Measurements from ENCODE around the gene TNS4. TPM values are rescaled to one million over a fixed set of nuclear protein-coding genes. Genes with fewer than 3 reads are reported as not detected.

Gene TNS4
- total RNA-seq, 1 donor from 2014 or later = not detected

- FAIRE-seq (no peak), DNase-seq (ENCODE audit: low spot score in 2 of 2) (no peak)
Measured at GRCh38 chr17:40475234-40475908, 26.1 kb downstream of the TNS4 start.

DNA sequence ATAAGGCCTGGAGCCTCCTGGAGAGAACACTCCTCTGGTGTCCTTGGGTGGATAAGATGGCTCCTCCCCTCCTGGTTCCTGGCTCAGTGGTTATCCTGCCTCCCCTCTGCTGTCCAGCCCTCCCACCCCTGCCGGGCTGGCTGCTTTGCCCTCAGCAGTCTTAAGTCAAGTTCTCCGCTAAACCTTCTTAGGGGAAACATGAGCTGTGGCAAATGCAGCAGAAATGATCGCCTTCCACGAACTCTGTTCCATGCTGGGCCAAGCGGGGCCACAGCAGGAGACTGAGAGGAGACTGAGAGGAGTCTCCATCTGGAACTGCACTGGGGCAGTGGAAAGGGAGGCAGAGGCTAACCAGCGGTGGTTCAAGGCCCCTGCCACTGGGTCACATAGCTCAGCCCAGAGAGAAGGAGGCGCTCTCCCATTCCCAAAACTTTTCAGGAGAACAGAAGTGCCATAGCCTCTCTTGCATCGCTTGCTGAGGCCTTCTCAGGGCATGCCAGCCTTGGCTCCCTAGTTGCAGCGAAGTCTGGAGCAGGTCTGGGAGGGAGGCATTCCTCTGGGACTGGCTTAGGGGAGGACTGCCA is 26.9 kb downstream of the TNS4 start:
- no peak for FAIRE-seq

DNA sequence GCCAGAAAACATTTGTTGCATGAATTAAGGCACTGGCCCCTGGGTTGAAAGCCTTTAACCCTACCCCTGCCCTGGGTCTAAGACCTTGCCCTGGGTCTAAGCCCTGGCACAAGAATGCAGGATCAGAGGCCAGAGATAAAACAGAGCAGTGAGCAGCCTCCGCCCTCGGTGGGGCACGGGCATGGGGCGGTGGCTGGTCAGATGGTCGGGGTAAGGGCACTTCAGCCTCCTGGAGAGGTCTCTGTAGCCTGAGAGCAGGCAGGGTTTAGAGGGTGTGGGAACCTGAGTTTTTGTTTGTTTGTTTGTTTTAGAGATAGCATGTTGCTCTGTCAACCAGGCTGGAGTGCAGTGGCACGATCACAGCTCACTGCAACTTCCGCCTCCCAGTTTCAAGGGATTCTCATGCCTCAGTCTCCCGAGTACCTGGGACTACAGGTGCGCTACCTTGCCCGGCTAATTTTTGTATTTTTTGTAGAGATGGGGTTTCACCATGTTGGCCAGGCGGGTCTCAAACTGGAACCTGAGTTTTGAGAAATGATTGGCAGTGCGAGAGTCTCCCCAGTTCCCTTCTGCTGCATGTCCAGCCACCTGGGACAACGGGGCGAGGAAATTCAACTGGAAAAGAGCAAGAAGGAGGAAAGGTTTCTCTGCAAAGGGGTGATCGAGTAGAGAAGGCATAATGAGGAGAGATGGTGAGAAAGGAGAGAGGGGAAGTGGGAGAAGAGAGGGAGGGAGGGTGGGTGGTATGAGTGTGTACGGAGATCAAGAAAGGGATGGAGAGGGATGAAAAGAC is 27.7 kb downstream of the TNS4 start:
- DNase-seq (ENCODE audit: low spot score in 2 of 2) (no peak), FAIRE-seq (no peak)

More for the DNA sequence above, 26.9 kb downstream of the TNS4 start:
- DNase-seq (ENCODE audit: low spot score in 2 of 2) = no peak

DNA sequence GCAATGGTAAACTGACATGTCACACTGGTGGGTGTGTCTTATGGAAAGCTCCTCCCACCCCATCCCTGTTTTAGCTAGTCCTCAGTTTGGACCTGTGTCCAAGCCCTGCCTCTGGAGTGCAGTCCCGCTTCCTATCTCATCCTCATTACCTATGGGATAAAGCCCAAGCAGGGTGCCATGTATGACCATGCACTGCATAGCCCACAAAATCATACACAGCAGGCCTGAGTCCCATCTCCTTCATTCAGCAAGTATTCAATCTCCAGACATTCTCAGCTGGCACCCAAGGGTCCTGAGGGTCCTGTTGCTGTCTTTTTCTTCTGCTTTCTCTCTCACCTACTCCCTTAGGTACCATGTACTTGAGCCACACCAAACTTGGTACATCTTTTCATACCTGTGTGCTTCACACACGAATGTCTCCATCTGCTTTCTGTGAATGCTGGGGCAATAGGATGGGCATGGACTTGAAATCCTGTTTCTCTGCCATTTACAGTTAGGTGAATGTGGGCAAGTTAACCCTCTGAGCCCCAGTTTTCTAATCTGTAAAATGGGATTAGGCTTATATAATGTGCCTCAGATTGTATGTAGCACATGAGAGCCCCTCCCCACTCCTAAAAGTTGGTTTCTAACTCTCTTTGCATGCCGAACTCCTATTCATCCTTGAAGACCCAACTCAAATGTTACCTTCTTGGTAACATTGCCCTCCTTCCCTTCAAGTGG is 28.5 kb downstream of the TNS4 start:
- FAIRE-seq = no peak
- no peak for DNase-seq (ENCODE audit: low spot score in 2 of 2)

DNA sequence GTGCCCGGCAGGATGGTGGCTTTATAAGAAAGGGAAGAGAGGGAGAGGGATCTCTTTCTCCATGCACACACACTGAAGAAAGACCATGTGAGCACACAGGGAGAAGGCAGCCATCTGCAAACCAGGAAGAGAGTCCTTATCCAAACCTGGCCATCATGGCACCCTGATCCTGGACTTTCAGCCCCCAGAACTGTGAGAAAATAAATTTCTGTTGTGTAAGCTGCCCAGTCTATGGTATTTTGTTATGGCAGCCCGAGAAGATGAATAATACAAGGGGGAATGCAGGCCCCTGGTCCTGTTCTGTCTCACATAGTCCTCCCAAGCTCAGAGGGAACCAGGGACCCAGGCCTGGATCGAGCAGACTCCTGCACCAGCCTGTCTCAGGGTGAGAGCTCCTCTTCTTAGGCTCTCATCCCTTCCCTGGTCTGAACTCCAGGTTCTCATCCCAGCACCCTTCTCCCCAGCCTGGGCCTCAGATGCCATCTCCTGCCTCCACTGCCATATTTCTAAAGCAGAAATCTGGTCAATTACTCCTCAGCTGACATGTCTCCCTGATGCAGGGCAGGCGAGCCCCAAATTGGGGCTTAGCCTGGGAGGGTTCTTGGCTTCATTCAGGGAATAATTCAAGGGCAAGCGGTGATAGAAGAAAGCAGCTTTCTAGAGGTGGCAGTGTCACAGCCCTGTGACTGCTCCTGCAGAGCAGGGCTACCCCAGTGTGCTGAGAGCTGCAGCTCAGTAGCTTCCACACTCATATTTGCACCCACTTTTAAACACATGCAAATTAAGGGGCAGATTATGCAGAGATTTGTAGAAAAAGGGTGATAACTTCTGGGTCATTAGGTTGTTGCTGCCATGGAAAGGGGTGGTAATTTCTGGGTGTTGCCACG is 29.3 kb downstream of the TNS4 start:
- DNase-seq (ENCODE audit: low spot score in 2 of 2) (no peak), FAIRE-seq (no peak)

GRCh38 chr17:40470932-40471828 is 30.2 kb downstream of the TNS4 start:
- DNase-seq (ENCODE audit: low spot score in 2 of 2) = no peak
- no peak for FAIRE-seq

DNA sequence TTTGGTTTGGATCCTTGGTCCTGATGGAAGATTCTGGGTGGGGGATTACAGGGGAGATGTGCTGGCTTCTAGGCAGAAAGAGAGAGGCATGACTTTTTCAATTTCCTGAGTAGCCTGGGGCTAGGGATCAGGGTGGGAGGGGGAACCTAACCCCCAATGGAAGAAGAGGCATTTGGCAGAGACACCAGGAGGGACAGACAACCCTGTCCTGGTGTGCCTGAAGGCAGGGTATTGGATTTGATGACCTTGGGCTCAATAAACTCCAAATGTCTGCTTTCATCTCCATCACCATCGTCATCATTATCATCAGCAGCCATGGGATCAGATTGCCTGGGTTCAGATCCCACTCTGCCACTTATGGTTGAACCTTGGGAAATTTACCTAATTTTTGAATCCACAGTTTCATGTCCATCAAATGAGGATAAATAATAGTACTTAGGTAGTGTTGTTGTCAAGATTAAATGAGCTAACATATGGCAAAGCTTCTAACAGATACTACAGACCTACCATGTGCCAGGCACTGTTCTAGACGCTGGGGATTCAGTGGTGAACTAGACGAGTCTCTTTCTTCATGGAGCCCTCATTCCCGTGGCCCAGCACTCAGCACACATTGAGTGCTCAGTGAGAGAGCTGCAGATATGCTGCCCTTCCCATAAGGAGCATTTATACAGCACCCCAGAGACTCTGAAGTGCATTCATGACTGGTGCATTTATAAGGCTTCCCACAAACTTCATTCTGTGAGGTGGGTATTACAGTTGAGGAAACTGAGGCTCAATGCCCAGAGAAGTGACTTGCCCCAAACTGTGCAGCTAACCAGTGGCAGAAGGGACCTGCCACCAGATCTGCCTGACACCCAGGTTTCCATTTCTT is 31.4 kb downstream of the TNS4 start:
- FAIRE-seq (no peak), DNase-seq (ENCODE audit: low spot score in 2 of 2) (no peak)

DNA sequence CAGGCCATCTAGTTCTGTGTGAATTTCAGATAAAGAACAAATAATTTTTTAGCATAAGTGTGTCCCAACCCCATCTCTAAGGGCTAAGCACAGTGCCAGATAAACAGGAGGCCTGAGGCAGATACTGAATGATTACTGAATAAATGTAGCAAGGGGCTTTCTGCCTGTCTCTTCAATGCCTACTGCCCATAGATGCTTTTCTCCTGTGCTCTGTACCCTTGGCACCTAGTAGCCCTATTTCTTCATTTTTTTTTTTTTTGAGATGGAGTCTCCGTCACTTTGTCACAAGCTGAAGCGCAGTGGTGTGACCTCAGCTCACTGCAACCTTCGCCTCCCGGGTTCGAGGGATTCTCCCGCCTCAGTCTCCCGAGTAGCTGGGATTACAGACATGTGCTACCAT is 32.9 kb downstream of the TNS4 start:
- DNase-seq (ENCODE audit: low spot score in 2 of 2) = no peak
- FAIRE-seq = no peak

DNA sequence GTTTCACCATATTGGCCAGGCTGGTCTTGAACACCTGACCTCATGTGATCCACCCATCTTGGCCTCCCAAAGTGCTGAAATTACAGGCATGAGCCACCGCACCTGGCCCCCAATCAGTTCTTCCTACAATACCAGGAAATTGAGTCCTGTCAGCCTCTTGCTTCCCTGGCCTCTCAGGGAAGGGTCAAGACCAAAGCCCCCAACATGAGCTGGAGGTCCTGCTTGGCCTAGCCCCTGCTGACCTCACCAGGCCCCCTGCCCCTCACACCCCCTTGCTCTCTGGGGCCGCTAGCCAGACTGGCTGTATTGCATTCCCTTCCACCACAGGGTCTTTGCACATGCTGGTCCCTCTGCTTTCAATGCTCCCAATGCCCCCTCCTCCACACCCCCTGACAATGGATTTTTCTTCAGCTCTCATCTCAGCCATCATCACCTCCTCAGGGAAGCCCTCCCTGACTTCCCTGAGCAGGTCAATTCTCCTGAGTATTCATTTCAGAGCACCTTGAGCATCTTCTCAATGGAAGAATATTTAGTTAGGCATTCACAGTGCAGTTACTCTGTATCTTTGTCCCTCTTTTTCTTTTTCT is 34.0 kb downstream of the TNS4 start:
- DNase-seq (ENCODE audit: low spot score in 2 of 2) = no peak
- FAIRE-seq = no peak

DNA sequence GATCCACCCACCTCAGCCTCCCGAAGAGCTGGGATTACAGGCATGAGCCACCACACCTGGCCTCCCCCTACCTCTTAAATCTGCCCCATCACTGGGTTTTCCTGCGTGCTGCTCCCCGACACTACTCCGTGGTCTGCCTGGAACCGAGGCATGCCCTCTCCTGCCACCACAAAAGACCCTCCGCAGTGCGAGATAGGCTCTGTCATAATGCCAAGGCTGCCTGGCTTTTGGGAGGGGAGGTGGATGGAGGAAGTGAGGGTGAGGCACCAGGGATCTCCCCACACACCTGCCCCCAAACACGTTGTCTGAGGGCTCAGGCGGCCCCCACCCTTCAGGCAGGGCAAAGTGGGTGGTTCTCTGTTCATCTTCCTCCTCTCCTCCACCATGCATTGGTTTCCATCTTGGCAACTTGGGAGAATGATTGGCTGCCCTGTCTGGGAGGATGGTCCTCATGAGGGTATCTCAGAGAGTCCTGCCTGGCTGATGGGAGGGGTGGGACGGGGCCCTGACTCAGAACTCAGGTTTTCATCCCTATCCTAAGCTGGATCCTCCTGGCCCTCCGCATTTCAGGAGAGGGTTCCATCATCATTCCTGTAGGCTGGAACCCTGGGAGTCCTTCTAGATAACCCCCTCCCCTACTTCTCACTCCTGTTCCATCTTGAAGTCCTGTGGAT is 35.0 kb downstream of the TNS4 start:
- FAIRE-seq = no peak
- no peak for DNase-seq (ENCODE audit: low spot score in 2 of 2)

DNA sequence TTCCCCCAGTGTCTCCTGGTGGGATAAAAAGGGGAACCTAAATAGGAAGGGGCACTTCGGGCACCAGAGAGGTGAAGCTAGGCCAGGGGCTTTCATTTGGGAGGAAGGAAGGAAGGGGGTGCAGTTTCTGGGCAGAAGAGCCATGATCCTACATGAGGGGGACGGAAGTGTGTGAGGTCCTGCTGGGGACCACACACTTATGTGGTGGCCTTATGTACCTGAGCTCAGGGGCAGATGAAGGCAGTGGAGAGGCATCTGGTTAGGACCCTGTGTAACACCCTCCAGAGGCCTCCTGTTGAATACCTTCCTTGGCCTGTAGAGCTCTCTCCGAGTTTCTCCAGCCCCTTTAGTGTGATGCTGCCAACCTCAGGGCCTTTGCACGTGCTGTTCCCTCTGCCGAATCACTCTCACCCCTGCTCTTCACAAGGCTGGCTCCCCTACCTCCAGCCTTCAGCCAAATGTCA is 37.0 kb downstream of the TNS4 start:
- no peak for FAIRE-seq
- DNase-seq (ENCODE audit: low spot score in 2 of 2) = no peak

- no peak for DNase-seq (ENCODE audit: low spot score in 2 of 2)
- no peak for FAIRE-seq
Measured at GRCh38 chr17:40463122-40463550, 38.3 kb downstream of the TNS4 start.

DNA sequence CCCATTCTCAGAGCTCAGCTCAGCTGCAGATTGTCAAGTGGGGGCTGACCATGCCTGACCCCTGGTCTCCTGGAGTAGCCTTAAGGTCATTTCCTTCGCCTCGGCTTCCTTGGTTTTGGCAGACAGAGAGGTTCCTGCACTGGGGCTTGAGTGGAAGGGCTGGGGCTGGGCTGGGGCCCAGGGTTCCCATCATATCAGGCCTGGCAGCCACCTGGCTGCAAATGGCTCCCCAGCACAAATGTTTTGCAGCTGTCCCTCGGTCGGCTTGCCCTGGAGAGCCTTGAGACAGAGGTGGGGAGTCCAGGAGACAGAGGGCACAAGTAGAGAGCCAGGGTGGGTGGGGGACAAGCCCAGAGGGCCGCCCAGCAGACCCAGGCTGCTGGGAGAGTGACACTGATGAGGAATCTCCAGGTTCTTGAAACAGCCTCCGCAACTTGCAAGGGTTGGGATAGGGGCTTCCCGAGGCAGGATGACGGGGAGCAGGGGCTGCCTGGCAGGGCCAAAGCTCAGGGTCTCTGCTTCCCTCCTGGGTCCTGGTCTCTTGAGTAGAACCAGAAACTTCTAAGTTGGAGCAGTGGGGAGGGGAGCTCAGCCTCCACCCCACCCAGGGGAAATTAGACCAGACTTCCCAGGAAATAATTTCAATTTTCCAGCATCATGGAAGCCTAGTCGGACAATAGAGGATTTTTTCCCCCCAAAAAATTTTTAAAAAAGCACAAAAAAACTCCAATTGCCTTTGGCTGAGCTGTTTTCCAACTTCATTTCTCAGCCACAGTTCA is 38.9 kb downstream of the TNS4 start:
- DNase-seq (ENCODE audit: low spot score in 2 of 2) (no peak), FAIRE-seq (no peak)

GRCh38 chr17:40461732-40462342 is 39.6 kb downstream of the TNS4 start:
- DNase-seq (ENCODE audit: low spot score in 2 of 2) = no peak
- FAIRE-seq = no peak

DNA sequence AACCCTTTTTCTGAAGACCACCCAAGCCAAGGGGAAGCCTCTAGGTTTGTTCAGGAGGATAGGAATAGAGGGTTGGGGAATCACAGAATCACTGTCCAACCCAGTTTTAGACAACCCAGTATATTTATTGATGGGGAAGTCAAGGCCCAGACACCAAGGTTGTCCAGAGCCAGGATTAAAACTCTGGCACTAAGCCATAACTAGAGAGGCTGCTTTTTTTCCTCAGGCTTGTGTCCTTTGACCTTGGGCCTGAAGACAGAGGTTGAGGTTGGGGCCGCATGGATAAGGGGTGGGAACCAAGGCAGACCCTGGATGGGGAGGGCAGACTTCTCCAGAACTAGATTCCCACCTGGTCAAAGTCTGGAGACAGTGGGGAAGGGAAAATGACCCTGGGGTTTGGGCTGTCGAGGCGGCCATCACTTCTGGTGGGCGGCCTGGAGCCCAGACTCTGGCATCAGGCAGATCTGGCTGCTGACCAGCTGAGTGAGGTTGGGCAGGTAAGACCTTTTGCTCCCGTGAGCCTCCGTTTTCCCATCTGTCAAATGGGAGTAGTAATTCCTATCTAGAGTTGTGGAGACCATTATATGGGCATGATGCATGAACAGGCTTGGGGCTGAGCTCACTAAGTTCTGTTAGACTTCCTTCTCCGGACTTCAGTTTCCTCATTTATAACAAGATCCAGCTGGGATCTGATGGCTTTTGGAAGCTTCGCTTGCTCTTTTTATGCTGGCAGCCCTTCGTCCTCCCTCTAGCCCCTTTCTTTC is 40.3 kb downstream of the TNS4 start:
- FAIRE-seq = no peak
- no peak for DNase-seq (ENCODE audit: low spot score in 2 of 2)
